Measurements from ENCODE around the gene HOTAIR. TPM values are rescaled to one million over a fixed set of nuclear protein-coding genes. Genes with fewer than 3 reads are reported as not detected.

Gene HOTAIR
- total RNA-seq, 4 donors from 2014 or later, result 0.31 TPM; not detected in 3

DNA sequence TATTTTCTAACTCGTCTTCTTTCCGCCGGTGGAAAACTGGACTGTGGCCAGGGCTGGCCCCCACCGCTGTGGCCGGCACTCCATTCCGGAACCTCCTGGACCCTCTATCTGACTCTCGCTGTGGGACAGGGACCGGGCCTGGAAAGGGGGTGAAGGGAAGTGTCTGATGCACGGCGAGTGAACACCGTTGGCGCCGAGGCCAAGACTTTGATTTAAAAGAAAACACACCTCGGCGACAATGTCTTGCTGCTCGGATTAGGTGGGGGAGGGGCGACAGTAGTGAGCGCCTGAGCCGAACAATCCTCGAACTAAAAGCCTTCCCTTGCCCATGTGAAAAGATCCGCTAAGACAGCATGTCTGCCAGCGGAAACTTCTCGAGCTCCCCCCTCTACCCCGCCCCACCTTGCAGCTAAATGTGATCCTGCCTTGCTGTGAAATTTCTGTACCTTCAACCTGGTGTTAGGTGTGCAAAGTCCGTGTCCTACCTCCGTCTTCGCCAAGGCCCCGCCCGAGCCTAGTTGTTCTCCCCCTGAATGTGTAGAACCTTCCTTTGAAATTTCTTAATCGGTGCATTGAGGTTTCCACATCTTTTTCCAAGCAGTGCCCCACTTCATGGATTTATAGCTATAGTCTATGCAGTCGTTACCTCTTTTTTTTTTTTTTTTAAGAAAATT, 862 bp upstream of the HOTAIR start:
- peak overlapping the region in 1 of 2 donors; percentile 37 for H3K4me3 ChIP-seq

GRCh38 chr12:53975064-53975471, 314 bp upstream of the HOTAIR start:
- no peak for ATAC-seq
- TF ChIP-seq EP300 (IDR thresholded peaks at IDR 0.05) (no peak), POLR2A (IDR thresholded peaks at IDR 0.05) (no peak), CTCF (IDR thresholded peaks at IDR 0.05) (no peak), POLR2AphosphoS5 (IDR thresholded peaks at IDR 0.05) (no peak)

More for the DNA sequence above, 862 bp upstream of the HOTAIR start:
- Histone ChIP-seq H3K36me3 (no peaks in the 10 kb centered on the region), H3K27me3 (peaks cover 100% of the 10 kb centered on the region), H3K27ac (no peak overlapping the region), H3K4me1 (peaks cover 0 to 32% (median 14%) of the 10 kb centered on the region in 3 donors), H3K9me3 (no peaks in the 10 kb centered on the region)
- no peak for ATAC-seq
- 13% methylated on average over 17 to 23 of the region's 31 CpGs for WGBS, 2 donors (ENCODE audit: low coverage in 1 of 2)
- no peak for TF ChIP-seq EP300 (IDR thresholded peaks at IDR 0.05)
- TF ChIP-seq CTCF (IDR thresholded peaks at IDR 0.05), result no peak
- TF ChIP-seq POLR2A (IDR thresholded peaks at IDR 0.05), result no peak

GRCh38 chr12:53973236-53974042, 1.3 kb downstream of the HOTAIR start:
- H3K4me3 ChIP-seq, result peak overlapping the region in 1 of 2 donors; percentile 37
- TF ChIP-seq POLR2A (IDR thresholded peaks at IDR 0.05) (no peak), POLR2AphosphoS5 (IDR thresholded peaks at IDR 0.05) (no peak), EP300 (IDR thresholded peaks at IDR 0.05) (no peak), CTCF (IDR thresholded peaks at IDR 0.05) (no peak)
- H3K9me3 ChIP-seq, result no peaks in the 10 kb centered on the region
- WGBS, 2 donors (ENCODE audit: low coverage in 1 of 2), result 3 to 4% methylated on average over 18 to 24 of the region's 71 CpGs
- no peaks in the 10 kb centered on the region for H3K36me3 ChIP-seq
- peaks cover 0 to 32% (median 14%) of the 10 kb centered on the region in 3 donors for H3K4me1 ChIP-seq
- no peak overlapping the region for H3K27ac ChIP-seq
- no peak for ATAC-seq
- peaks cover 100% of the 10 kb centered on the region for H3K27me3 ChIP-seq

More at GRCh38 chr12:53975064-53975471, 314 bp upstream of the HOTAIR start:
- Histone ChIP-seq H3K27me3 (peaks cover 100% of the 10 kb centered on the region), H3K36me3 (no peaks in the 10 kb centered on the region), H3K27ac (no peak overlapping the region), H3K4me3 (peak overlapping the region in 1 of 2 donors; percentile 37), H3K9me3 (no peaks in the 10 kb centered on the region), H3K4me1 (peaks cover 0 to 32% (median 14%) of the 10 kb centered on the region in 3 donors)
- WGBS, 2 donors (ENCODE audit: low coverage in 1 of 2), result 2% methylated on average over 11 of the region's 25 CpGs; no CpG with 5 or more reads in 1 of the 2 donors

DNA sequence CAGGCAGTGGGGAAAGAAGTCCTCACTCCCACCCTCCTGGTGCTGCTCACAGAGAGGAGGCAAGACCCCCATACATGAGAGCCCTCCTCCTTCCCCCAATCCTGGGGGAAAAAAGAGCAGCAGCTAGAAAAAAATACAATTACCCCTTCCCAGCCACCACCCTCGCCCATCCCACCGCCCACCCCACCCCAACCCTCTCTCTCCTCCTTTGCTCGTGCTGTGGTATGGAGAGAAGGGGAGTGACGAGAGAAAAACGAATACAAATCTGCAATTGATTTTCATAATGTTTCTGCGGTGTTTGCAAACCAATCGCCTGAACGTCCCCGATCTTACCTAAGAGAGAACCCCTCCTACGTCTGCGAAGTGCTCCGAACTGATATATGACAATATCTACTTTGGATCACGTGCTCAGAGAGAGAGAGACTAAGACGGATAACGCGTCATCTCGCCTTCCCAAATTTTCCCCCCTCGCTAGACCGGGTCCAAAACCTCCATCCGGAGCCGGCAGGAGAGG, 2.0 kb downstream of the HOTAIR start, which contains the start of gene HOXC11:
HOXC11 (plus strand) TSS at position 405 of the 514 bp plus-strand sequence. CDS start 116 bp downstream, outside the sequence.
- Histone ChIP-seq H3K9me3 (no peaks in the 10 kb centered on the region), H3K27me3 (peaks cover 100% of the 10 kb centered on the region), H3K36me3 (no peaks in the 10 kb centered on the region), H3K4me3 (peak within 1 kb of the TSS in 1 of 2 donors; percentile 37), H3K27ac (no peak within 1 kb of the TSS), H3K4me1 (peaks cover 0 to 32% (median 14%) of the 10 kb centered on the region in 3 donors)
- TF ChIP-seq EP300 (IDR thresholded peaks at IDR 0.05) (no peak), POLR2AphosphoS5 (IDR thresholded peaks at IDR 0.05) (no peak), POLR2A (IDR thresholded peaks at IDR 0.05) (no peak), CTCF (IDR thresholded peaks at IDR 0.05) (no peak)
- ATAC-seq, result no peak
- 7 to 28% methylated on average over 3 to 12 of the region's 21 CpGs for WGBS, 2 donors (ENCODE audit: low coverage in 1 of 2)
